AML-193 (cell line): ENCODE measurements around the gene ZDHHC7.
"Not testable (repeated sequence)": the region's sequence is repeated elsewhere in the genome, so short reads cannot be mapped to it uniquely, and the experiment has no call there.

Experiments
- DNase-seq, 2 experiments: peaks; one replicate each; lab custom pipeline; 2025; lab: John Stamatoyannopoulos, UW

ZDHHC7 gene

DNA sequence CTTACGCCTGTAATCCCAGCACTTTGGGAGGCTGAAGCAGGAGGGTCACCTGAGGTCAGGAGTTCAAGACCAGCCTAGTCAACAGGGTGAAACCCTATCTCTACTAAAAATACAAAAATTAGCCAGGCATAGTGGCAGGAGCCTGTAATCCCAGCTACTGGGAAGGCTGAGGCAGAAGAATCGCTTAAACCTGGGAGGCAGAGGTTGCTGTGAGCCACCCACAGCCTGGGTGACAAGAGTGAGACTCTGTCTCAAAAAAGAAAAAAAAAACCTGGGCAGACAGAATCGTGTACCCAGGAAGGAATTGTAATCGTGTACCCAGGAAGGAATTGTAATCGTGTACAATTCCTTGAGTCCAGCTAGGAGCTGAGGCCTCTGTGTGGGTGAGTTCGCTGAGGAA is 72.7 kb downstream of the ZDHHC7 start:
- DNase-seq = not testable (repeated sequence)

DNA sequence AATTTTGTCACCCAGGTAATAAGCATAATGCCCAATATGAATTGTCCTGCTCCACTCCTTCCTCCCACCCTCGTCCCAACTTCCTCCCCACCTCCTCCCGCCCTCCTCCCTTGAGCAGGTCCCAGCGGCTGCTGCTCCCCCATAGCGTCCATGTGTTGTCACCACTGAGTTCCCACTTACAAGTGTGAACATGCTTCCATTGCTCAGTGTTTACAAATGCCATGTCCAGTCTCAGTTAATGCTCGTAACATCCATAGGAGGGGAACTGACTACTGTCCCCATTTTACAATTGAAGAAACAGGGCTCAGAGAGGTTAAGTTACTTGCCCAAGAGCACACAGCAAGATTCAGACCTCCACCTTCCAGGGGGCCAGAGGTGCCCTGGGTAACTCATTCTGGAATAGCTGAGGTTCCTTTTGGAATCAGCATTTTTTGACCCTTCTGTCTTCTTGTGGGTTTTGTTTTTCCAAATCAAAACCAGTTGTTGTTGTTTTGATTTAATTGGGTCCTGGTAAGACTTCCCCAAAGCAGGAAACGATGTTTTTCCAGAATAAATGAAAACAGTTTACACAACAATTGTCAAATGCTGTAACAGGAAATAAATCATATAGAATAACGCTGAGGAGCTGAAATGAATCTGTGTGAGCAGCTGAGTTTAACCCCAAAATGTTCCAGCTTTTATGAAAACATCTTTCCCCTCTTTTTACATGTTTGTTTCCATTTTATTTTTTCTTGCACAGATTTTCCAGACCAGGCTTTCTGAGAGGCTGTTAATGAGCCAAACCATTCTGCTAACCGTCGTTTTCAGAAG is 73.9 kb downstream of the ZDHHC7 start:
- DNase-seq = no peak

DNA sequence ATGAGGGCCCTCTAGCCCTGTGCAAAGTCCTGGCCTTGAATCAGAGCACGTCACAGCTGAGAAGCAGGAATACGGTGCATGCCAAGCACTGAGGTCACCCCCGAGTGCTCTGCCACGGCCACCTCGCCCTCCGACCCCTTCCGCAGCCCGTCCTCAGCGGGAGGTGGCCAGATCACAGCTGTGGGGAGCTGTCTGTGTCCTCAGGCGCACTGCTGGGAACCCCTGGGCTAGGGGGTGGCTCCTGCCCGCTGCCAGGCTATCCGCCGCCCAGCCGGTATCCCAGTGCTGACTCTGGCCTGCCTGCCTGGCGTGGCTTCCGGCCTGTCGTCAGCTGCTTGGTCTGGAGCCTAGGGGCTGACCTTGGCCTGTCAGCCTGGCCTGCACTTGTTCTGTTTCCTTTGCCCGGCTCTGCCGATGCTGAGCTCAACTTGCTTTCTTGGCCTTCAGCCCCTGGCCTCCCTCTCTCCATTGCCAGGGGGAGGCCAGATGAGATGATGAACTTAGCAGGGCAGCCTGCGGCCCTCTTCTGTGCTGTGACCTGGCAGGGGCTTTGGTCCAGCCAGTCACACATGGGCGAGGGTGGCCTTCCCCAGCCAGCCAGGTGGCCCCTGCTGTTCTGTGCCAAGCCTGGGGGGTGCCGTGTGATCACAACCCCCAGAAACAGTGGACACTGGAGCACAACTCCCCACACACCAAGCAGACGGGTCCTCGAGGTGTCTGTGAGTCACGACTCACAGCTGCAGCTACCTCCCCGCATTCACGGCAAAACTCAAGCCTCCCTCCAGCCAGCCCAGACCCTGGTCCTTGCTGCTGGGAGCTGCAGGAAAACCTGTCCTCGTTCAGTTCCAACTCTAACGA is 77.3 kb downstream of the ZDHHC7 start:
- no peak for DNase-seq

DNA sequence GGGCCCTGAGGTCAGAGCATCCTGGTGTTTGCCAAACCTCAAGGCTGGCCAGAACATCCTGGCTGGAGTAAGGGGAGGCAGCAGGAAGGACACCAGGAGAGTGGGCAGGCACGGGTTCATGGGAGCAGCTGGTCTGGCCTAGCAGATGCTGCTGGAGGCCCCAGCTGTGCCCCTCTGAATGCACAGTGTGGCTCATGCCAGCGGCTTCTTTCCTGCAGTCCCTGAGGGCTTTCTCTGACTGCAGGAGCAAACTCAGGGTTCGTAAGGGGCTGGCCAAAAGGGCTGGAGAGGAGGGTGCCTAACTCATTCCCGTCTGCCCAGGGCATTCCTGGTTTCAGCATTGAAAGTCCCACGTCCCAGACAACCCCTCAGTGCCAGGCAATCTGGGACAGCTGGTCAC is 78.7 kb downstream of the ZDHHC7 start:
- DNase-seq = no peak

DNA sequence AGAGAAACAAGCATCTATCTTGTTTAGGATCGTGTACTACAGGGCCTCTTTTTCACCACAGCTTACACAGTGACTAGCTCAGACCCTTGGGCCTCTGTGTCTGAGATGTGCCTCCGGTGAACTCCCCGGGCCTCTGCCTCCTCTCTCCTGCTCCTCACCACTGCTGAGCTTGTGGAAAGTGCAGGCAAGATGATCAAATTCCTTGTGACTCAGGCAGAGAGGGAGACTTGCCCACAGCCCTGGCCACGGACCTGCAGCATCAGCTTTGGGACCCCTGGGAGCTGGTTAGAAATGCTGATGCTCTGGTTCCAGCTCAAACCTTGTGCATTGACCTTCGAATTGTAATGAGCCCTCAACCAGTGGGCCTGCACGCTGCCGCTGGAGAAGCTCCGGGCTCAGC is 79.8 kb downstream of the ZDHHC7 start:
- no peak for DNase-seq

DNA sequence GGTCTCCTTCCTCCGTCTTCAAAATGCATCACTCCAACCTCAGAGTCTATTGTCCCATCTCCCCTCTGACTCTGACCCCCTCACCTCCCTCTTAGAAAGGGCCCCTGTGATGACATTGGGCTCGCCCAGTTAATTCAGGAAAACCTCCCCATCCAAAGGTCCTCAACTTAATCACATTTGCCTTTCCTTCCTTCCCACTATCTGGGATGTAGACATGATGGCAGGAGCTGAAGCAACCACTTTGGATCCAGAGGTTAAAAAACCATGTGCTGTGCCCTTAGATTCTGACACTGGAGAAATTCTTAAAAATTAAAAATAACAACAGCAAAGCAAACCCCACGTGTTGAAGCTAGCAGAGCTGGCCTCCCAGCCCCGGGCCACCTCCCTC is 80.2 kb downstream of the ZDHHC7 start:
- DNase-seq = no peak

DNA sequence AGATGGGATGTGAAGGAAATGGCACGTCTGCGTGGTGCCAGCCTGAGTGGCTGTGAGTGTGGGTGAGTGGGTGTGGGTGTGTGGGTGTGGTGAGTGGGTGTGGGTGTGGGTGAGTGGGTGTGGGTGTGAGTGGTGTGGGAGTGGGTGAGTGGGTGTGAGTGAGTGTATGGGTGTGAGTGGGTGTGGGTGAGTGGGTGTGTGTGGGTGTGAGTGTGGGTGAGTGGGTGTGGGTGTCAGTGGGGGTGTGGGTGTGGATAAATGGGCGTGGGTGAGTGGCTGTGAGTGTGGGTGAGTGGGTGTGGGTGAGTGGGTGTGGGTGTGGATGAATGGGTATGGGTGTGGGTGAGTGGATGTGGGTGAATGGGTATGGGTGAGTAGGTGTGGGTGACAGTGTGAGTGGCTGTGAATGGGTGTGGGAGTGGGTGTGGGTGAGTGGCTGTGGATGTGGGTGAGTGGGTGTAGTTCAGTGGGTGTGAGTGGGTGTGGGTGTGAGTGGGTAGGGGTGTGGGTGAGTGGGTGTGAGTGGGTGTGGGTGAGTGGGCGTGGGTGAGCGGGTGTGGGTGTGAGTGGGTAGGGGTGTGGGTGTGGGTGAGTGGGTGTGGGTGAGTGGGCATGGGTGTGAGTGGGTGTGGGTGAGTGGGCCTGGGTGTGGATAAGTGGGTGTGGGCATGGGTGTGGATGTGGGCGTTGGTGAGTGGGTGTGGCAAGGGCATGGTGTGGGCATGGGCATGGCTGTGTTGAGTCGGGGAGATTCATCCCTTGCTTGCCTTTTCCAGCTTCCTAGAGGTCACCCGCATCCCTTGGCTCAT is 80.8 kb downstream of the ZDHHC7 start:
- no peak for DNase-seq

DNA sequence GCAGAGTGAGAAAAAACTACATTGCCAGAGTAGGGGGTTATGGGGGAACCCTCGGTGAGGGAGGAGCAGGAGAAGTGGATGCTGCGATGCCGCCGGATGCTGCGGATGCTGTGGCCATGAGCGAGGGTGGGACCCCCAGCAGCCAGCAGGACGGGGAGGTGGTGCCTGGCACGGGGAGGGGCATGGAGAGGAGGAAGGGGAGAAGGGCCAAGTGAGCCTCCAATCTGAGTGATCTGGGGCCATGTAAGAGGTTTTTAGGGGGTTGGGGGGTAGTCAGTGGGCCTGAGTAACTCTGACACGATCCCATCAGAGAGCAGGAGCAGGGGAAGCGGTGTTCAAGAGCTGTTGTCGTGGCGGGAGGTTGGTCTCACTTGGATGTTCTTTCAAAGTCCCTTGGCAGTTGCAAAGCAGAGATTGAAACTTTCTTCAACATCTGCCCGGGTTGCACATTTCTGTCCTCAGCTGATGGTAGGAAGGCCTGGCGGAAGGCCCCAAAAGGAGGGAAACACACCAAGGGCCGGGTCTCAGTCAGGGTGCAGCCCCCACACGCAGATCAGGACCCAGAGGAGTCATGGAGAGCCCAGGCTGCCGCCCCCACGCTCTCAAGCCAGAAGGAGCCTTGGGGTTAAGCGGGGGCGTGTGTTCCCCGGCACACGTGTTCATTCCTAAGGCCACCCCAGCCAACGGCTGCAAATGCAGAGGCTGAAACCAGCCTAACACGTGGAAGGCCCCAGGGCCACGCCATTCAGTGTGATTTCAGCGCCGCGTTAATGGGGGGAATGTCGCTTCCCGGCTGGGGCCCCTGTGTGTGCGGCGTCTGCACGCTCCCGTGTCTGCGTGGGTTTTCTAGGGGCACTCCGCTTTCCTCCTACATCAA is 81.7 kb downstream of the ZDHHC7 start:
- DNase-seq = no peak

DNA sequence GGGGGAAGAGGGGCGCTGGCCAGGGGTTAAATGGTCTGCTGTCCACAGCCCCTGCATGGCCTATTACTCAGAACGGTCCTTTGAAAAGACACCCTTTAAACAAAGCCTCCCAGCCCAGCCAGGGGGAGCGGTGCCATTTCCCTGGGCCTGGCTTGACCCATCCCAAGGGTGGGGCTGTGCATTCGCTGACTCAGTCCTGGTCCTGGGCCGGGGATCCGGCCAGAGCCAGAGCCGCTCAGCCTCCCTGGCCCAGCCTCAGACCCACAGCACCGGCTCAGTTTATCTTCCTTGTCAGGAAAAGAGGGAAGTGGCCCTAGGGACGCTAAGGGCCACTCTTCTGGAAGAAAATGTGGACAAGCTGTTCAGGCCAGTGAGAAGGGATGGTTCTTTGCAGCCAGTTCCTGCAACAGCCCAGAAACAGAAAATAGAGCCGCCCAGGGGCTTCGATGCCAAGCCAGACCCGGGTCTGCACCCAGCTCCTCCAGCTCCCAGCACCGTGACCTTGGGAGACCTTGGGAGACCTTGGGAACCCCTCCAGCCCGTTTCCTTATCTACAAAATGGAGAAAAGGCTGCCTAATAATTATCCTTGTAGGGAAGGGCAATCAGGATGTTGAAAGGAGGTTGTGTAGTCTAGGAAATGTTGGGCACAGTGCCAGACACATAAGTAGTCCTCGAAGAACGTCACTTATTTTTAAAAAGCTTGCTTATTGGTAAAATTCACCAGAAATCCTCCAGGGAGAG is 82.5 kb downstream of the ZDHHC7 start:
- no peak for DNase-seq

DNA sequence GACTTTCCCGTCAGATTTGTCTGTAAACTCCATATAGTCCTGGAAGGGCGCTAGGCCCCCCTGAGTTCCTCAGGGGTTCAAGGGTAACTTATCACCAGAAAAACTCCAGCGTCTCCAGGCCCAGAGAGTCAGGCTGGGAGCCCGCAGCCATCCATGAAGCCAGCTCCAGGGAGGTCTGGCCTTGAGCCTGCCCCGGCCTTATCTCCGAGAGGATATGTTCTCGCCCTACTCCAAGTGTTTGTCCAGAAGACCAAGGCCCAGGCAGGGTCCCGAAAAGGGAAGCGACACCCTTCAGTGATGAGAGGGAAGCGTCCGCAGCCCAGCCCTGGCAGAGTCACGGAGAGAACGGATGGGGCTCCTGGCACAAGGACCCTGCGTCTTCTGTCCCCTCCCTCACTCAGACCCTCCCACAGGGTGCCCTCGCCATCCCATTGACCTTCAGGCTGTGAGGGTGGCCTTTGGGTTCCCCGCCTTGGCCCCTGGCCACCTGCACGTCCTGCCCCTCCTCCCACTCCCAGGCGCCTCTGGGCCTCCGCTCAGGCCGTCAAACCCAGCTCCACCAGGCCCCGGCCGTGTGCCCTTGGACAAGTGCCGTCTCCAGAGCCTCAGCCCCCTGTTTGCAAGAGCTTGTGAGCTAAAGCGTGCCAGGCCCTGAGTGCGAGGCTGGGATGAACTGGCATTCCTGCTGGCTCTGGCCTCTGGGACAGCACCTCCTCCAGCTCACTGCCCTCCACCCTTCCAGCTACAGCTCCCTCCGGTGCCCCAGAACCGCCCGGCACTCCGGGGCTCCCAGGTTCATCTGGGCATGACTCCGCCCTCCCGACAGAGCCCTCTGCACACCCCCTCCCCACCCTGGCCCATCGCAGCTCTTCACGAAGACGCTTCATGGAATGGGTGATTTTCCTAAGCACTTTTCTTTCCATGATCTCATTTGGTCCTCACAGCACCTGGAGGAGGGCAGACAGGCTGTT is 83.4 kb downstream of the ZDHHC7 start:
- DNase-seq = no peak

DNA sequence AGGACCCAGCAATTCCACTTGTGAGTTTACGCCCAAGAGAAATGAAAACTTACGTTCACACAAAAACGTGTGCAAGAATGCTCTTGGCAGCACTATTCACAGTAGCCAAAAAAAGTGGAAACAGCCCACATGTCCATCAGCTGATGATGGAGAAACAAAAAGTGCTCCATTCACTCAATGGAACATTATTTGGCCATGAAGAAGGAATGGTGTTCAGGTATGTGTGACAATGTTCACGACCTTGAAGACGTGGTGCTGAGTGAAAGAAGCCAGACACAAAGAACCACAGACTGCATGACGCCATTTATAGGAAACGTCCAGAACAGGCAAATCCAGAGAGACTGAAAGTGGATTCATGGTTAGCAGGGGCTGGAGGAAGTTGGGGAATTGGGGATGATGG is 84.9 kb downstream of the ZDHHC7 start:
- no peak for DNase-seq

DNA sequence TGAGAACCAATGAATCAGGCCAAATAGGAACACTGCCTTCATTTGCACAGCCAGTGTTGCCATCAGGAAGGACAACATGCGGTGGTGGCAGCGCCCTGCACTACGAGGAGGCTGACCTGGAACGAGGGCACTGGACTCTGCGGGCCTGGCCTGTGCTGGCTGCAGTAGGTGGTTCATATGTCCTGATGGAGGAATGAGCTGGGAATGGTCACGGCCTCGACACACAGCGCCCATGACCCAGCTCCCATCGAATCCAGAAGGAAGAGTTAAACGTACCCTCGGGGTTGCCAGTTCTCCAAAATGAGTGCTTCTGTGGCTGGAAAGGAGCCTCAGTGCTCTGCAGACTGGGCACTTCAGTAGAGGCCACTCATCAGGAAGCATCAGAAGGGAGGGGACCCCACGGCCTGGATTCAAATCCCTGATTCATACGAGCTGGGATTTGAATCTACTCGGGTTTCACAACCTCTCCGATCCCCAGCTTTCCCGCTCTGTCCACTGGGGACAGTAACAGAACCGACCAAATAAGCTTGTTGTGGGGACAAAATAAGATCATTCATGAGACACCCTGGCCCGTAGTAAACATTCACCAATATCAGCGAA is 85.5 kb downstream of the ZDHHC7 start:
- DNase-seq = no peak

DNA sequence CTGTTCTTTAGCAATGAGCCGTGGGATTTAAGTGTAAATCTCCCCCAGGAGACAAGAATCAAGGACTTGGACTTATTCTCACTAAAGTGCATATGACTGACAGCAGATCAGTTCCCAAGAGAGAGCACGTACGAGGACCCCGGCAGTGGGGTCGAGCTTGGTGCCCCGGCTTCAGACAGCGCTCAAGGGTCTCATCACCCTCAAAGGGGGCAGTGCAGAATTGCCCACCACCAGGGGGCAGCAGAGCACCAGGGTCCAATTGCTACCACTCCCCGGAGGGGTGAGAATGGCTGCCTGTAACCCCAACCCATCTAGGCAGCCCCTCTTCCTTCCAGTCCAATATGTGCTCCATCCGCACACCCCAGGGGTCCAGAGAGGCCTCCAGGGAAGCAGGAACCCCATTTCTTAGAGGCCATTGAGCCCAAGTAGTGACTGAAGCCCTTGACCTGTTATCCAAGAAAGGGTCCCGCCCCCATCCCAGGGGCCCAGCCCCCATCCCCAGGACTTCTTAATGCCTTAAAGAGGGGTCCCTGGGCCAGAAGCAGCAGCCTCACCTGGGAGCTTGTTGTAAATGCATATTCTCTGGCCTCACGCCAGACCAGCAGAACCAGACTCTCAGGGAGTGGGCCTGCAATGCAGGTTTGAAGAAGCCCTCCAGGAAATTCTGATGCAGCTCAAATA is 86.1 kb downstream of the ZDHHC7 start:
- DNase-seq = peak; percentile 12 to 16

DNA sequence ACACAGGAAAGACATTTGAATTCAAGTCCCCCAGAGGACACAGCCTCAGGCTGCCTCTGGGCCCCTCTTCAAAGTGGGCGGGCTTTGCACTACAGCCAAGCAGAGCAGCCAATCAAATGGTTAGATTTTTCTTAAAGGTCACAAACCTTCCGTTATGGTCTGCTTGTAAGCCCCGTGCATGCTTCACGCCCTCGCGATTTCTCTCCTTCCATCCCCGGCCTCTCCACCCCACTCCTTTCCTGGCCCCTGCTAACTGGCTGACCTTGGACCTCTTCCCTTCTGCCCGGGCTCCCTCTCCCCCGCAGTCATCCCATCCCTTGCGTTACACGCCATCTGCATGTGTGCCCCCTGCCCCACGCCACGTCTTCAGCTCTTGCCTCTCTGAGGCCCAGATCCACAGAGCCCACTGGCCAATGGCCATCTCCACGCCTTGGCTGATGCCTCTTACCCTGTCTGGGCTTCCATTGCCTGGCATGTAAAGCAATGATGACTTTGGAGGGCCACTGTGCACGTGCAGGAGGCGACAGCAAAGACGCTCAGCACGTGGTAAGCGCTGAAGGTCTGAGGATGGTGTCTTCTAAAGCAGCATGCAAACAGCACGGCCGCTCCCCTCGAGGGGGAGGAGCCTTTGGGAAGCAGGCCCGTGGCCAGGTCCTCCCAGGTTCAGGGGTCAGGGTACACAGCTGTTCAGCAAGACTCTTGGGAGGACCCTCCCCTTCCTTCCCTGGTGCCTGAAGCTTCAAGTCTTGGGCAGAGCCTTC is 86.8 kb downstream of the ZDHHC7 start:
- no peak for DNase-seq
